Kidney epithelial cell (primary cell): ENCODE results near the gene METTL15. TPM values are rescaled to one million over a fixed set of nuclear protein-coding genes. Genes with fewer than 3 reads are reported as not detected.
"Not testable (repeated sequence)": the region's sequence is repeated elsewhere in the genome, so short reads cannot be mapped to it uniquely, and the experiment has no call there.

ENCODE experiments used
- DNase-seq: peaks from one replicate; pipeline ENCODE4 v3.0.0-alpha.2; 2010; ENCODE audit warnings: low read depth
- H3K27me3 ChIP-seq: 2 replicates; pipeline ENCODE4 v1.6.0; 2011; ENCODE audit warnings: low read length; ENCODE audit not compliant: control insufficient read depth, insufficient read depth
- H3K36me3 ChIP-seq: 2 replicates; pipeline ENCODE4 v1.5.1; 2011; ENCODE audit warnings: low read length; ENCODE audit not compliant: control insufficient read depth, insufficient read depth
- H3K4me3 ChIP-seq: 2 replicates; pipeline ENCODE4 v1.5.1; 2011; ENCODE audit warnings: low read depth, mild to moderate bottlenecking, control low read depth, low read length
- total RNA-seq: library from RNA; depleted of rRNA; stranded (reverse); fragments of >200 nt; gene quantifications from 2 replicates; pipeline ENCODE4 v1.2.3, GENCODE V29; 2015
- TF ChIP-seq, protein P1 (sequence below): IDR thresholded peaks from 2 replicates; pipeline ENCODE4 v1.5.1; 2011; ENCODE audit warnings: mild to moderate bottlenecking, moderate library complexity, low read length, control low read depth, inconsistent platforms; ENCODE audit not compliant: insufficient read depth, poor library complexity, severe bottlenecking

The METTL15 gene
- total RNA-seq, 1 donor from 2014 or later: 12.3 TPM

DNA sequence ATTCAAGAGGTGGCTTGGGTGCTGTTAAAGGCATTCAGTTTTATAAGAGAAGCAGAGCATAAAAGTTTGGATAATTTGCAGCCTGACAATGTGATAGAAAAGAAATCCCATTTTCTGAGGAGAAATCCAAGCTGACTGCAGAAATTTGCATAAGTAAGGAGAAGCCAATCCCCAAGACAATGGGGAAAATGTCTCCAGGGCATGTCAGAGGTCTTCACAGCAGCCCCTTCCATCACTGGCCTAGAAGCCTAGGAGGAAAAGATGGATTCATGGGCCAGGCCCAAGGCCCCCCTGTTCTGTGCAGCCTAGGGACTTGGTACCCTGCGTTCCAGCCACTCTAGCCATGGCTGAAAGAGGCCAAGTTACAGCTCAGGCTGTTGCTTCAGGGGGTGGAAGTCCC, 207.3 kb downstream of the METTL15 start:
- H3K27me3 ChIP-seq: no peaks in the 10 kb centered on the region
- no peak for DNase-seq
- TF ChIP-seq, protein P1, sequence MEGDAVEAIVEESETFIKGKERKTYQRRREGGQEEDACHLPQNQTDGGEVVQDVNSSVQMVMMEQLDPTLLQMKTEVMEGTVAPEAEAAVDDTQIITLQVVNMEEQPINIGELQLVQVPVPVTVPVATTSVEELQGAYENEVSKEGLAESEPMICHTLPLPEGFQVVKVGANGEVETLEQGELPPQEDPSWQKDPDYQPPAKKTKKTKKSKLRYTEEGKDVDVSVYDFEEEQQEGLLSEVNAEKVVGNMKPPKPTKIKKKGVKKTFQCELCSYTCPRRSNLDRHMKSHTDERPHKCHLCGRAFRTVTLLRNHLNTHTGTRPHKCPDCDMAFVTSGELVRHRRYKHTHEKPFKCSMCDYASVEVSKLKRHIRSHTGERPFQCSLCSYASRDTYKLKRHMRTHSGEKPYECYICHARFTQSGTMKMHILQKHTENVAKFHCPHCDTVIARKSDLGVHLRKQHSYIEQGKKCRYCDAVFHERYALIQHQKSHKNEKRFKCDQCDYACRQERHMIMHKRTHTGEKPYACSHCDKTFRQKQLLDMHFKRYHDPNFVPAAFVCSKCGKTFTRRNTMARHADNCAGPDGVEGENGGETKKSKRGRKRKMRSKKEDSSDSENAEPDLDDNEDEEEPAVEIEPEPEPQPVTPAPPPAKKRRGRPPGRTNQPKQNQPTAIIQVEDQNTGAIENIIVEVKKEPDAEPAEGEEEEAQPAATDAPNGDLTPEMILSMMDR: no peak
- no peaks in the 10 kb centered on the region for H3K36me3 ChIP-seq
- no peak overlapping the region for H3K4me3 ChIP-seq

DNA sequence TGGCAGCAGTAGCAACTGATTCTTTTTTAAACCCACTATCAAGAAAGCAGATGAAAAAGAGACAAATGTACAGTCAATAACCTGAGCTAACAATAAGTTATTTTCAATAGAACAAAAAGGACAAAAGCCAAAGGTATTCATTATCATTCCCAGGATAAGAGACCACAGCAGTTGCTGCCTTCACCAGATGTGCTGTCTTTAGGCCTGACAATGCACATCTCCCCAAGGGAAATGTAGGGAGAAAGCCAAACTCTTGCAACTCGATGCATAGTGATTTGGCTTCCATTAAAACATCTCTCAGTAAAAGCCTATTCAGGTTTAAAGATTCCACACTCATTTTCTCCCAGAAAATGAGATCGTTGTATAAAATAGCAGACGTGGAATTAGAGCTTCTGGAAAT, 210.7 kb downstream of the METTL15 start:
- no peaks in the 10 kb centered on the region for H3K27me3 ChIP-seq
- no peak for DNase-seq
- TF ChIP-seq, protein P1: no peak
- H3K4me3 ChIP-seq: no peak overlapping the region
- H3K36me3 ChIP-seq: no peaks in the 10 kb centered on the region

DNA sequence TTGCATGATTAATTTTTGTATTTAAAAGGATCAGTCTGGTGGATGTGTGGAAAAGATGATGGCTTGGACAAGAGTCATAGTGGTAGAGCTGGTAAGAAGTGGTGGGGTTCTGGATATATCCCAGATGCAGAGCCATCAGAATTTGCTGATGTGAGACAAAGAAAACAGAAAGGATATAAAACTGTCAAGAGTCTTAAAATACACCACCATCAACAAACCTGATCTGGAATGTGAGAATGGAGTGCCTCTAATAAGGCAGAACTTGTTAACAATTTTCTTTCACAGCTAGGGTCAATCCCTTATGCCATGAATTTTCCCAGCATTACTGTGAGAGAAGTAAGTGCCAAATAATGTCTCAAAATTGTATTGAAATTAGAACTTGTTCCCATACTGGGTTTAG, 215.4 kb downstream of the METTL15 start:
- H3K4me3 ChIP-seq: no peak overlapping the region
- TF ChIP-seq, protein P1: no peak
- no peaks in the 10 kb centered on the region for H3K27me3 ChIP-seq
- H3K36me3 ChIP-seq: no peaks in the 10 kb centered on the region
- no peak for DNase-seq

DNA sequence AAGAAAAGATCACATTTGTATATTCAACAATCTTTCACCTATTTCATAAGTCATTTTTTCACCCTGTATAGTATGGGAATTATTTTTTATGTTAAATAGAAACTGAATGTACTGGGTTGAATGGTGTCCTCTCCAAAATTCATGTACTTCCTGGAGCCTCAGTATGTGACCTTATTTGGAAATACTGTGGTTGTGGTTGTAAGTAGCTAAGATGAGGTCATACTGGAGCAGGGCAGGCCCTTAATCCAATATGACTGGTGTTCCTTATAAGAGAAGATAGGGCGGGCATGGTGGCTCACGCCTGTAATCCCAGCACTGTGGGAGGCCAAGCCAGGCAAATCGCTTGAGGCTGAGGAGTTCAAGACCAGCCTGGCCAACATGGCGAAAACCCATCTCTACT, 224.2 kb downstream of the METTL15 start:
- not testable (repeated sequence) for H3K27me3 ChIP-seq, H3K4me3 ChIP-seq, H3K36me3 ChIP-seq, DNase-seq

DNA sequence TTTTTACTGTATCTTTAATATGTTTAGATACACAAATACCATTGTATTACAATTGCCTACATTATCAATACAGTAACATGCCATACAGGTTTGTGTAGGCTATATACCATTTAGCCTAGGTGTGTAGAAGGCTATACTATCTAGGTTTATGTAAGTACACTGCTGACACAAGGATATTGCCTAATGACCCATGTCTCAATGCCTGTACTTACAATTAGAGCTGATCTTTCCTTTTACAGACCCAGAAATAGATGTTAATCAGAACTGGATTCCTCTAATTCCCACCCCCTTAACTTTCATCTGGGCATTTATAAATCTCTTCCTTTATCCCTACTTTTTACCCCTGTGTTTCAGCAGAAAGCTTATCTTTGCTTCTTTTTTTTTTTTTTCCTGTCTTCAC, 229.5 kb downstream of the METTL15 start:
- TF ChIP-seq, protein P1: no peak
- no peak overlapping the region for H3K4me3 ChIP-seq
- H3K27me3 ChIP-seq: no peaks in the 10 kb centered on the region
- no peak for DNase-seq
- no peaks in the 10 kb centered on the region for H3K36me3 ChIP-seq

DNA sequence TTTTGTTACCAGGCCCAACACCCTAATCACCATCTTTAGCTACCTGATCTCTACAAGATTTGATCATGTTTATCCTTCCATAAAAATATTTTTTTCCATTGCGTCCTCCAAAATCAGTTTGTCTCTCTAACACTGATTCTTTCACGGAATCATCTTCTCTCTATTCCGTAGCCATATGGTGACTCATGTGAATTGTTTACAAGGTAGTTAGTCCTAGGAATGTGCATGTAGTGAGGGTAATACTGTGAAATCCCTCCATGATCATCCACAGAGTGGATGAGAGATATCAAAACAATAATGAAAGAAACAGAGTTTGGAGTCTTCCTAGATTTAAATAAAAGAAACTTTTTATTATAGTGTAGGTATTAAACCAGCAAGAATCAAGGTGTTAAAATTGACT, 230.2 kb downstream of the METTL15 start:
- no peaks in the 10 kb centered on the region for H3K36me3 ChIP-seq
- H3K4me3 ChIP-seq: no peak overlapping the region
- TF ChIP-seq, protein P1: no peak
- H3K27me3 ChIP-seq: no peaks in the 10 kb centered on the region
- DNase-seq: no peak
